Esophagus squamous epithelium (tissue), 4 donors: ENCODE measurements around the gene TSSK2.

Experiments used
- POLR2A ChIP-seq, 4 donors: fragments of 450-650 bp; IDR thresholded peaks; one replicate each; pipeline ENCODE4 v1.6.1; 2017; ENCODE audit warnings: antibody characterized with exemption in 4 of 4, mild to moderate bottlenecking in 4 of 4, moderate library complexity in 3 of 4
- TF ChIP-seq, protein P1 (sequence below), 6 experiments: fragments of 450-650 bp in 4 of 6; fragments of 200-600 bp in 2 of 6; sonication (generic) in 2 of 6; IDR thresholded peaks; one replicate each; pipeline ENCODE4 v1.5.1; 2016 to 2019; ENCODE audit warnings: antibody characterized with exemption in 6 of 6, mild to moderate bottlenecking in 4 of 6, moderate library complexity in 4 of 6

- TF ChIP-seq, protein P1, sequence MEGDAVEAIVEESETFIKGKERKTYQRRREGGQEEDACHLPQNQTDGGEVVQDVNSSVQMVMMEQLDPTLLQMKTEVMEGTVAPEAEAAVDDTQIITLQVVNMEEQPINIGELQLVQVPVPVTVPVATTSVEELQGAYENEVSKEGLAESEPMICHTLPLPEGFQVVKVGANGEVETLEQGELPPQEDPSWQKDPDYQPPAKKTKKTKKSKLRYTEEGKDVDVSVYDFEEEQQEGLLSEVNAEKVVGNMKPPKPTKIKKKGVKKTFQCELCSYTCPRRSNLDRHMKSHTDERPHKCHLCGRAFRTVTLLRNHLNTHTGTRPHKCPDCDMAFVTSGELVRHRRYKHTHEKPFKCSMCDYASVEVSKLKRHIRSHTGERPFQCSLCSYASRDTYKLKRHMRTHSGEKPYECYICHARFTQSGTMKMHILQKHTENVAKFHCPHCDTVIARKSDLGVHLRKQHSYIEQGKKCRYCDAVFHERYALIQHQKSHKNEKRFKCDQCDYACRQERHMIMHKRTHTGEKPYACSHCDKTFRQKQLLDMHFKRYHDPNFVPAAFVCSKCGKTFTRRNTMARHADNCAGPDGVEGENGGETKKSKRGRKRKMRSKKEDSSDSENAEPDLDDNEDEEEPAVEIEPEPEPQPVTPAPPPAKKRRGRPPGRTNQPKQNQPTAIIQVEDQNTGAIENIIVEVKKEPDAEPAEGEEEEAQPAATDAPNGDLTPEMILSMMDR (IDR thresholded peaks at IDR 0.05) = no peak
- TF ChIP-seq POLR2A (IDR thresholded peaks at IDR 0.05) = no peak
Observed at GRCh38 chr22:19081351-19081750, 49.8 kb upstream of the TSSK2 start.
